LNCaP clone FGC (cell line): ENCODE results near the gene ZNF214.
A peak's percentile ranks its signal among the peaks of the same experiment; 100 is the strongest.

Source experiments
- DNase-seq: peaks from one replicate; pipeline ENCODE4 v3.0.0-alpha.2; 2011; ENCODE audit warnings: low read depth
- H3K4me3 ChIP-seq: 2 replicates; pipeline ENCODE4 v1.5.1; 2011; ENCODE audit warnings: mild to moderate bottlenecking, low read depth, low read length, control low read depth
- CTCF ChIP-seq: IDR thresholded peaks from 2 replicates; pipeline ENCODE4 v1.5.1; 2012; ENCODE audit warnings: mild to moderate bottlenecking; ENCODE audit not compliant: control insufficient read depth, insufficient read depth; ENCODE audit errors: extremely low read depth

ZNF214 gene

GRCh38 chr11:7019500-7020182, 505 bp downstream of the ZNF214 start:
- DNase-seq: no peak
- no peak for TF ChIP-seq CTCF
- H3K4me3 ChIP-seq: peak overlapping the region; percentile 72

GRCh38 chr11:7016011-7016410, 4.1 kb downstream of the ZNF214 start:
- no peak for DNase-seq
- TF ChIP-seq CTCF: no peak
- no peak overlapping the region for H3K4me3 ChIP-seq

- no peak for DNase-seq
- H3K4me3 ChIP-seq: no peak overlapping the region
- no peak for TF ChIP-seq CTCF
These were observed 6.0 kb downstream of the ZNF214 start for GRCh38 chr11:7014118-7014517.

GRCh38 chr11:7004482-7004881, 15.7 kb downstream of the ZNF214 start:
- H3K4me3 ChIP-seq: no peak overlapping the region
- no peak for DNase-seq
- no peak for TF ChIP-seq CTCF

GRCh38 chr11:6995703-6996102, 24.4 kb downstream of the ZNF214 start:
- no peak for TF ChIP-seq CTCF

GRCh38 chr11:6992457-6993417, 27.4 kb downstream of the ZNF214 start:
- no peak overlapping the region for H3K4me3 ChIP-seq
- DNase-seq: peak; percentile 6
- TF ChIP-seq CTCF: no peak

More at GRCh38 chr11:6995703-6996102, 24.4 kb downstream of the ZNF214 start:
- H3K4me3 ChIP-seq: no peak overlapping the region
- DNase-seq: no peak
